Smooth muscle cell (in vitro differentiated cells): ENCODE results near the gene NFKBIL1. TPM values are rescaled to one million over a fixed set of nuclear protein-coding genes. Genes with fewer than 3 reads are reported as not detected.

Source experiments
- DNase-seq: peaks from one replicate; lab custom pipeline; 2025; ENCODE audit not compliant: unreplicated experiment; lab: John Stamatoyannopoulos, UW
- H2AFZ ChIP-seq: fragments of 200-600 bp; sonication (generic); 2 replicates; pipeline ENCODE4 v1.6.0; 2016; ENCODE audit warnings: antibody characterized with exemption, low read depth, mild to moderate bottlenecking
- H3F3A ChIP-seq: fragments of 200-600 bp; sonication (generic); 2 replicates; pipeline ENCODE4 v1.6.0; 2017; ENCODE audit warnings: antibody characterized with exemption, low read depth
- H3K27ac ChIP-seq: fragments of 200-600 bp; sonication (generic); 2 replicates; pipeline ENCODE4 v1.5.1; 2016; ENCODE audit warnings: low read depth, mild to moderate bottlenecking
- H3K27me3 ChIP-seq: fragments of 200-600 bp; sonication (generic); 2 replicates; pipeline ENCODE4 v1.6.1; 2016; ENCODE audit warnings: low read depth, mild to moderate bottlenecking
- H3K36me3 ChIP-seq: fragments of 200-600 bp; sonication (generic); 2 replicates; pipeline ENCODE4 v1.5.1; 2016; ENCODE audit warnings: low read depth
- H3K4me1 ChIP-seq: fragments of 200-600 bp; sonication (generic); 2 replicates; pipeline ENCODE4 v1.5.1; 2016; ENCODE audit warnings: low read depth
- H3K4me2 ChIP-seq: fragments of 200-600 bp; sonication (generic); 2 replicates; pipeline ENCODE4 v1.6.0; 2016; ENCODE audit warnings: mild to moderate bottlenecking
- H3K4me3 ChIP-seq: fragments of 200-600 bp; sonication (generic); 2 replicates; pipeline ENCODE4 v1.5.1; 2016; ENCODE audit warnings: mild to moderate bottlenecking
- H3K79me2 ChIP-seq: fragments of 200-600 bp; sonication (generic); 2 replicates; pipeline ENCODE4 v1.6.0; 2016; ENCODE audit warnings: low read depth, mild to moderate bottlenecking
- H3K9ac ChIP-seq: fragments of 200-600 bp; sonication (generic); 2 replicates; pipeline ENCODE4 v1.6.0; 2016; ENCODE audit warnings: low read depth
- H3K9me3 ChIP-seq: fragments of 200-600 bp; sonication (generic); replicated peaks from 2 replicates; pipeline ENCODE4 v1.5.1; 2016; ENCODE audit warnings: low read depth
- H4K20me1 ChIP-seq: fragments of 200-600 bp; sonication (generic); 2 replicates; pipeline ENCODE4 v1.6.0; 2016; ENCODE audit warnings: low read depth
- WGBS: methylation state at CpG from one replicate; pipeline ENCODE4 v1.1.7; 2016; ENCODE audit warnings: low lambda C conversion rate; 5-methylcytosine and 5-hydroxymethylcytosine counted together
- polyA plus RNA-seq: library from polyadenylated mRNA; unstranded; fragments of >200 nt; fragmentation: Nextera tagmentation; extraction: Ambion mirVana; gene quantifications from 2 replicates; pipeline ENCODE4 v1.2.1, GENCODE V29; 2016
- total RNA-seq: library from RNA; depleted of rRNA; stranded (reverse); fragments of >200 nt; gene quantifications from 2 replicates; pipeline ENCODE4 v1.2.3, GENCODE V29; 2014
- TF ChIP-seq, protein P1 (sequence below): fragments of 200-600 bp; sonication (generic); IDR thresholded peaks from 2 replicates; pipeline ENCODE4 v1.5.1; 2017; ENCODE audit warnings: borderline replicate concordance, mild to moderate bottlenecking, antibody characterized with exemption; ENCODE audit not compliant: insufficient read depth, poor library complexity, severe bottlenecking

The NFKBIL1 gene
- total and polyA plus RNA-seq, 2 experiments from 2014 or later: 8.1 to 23.5 TPM

DNA sequence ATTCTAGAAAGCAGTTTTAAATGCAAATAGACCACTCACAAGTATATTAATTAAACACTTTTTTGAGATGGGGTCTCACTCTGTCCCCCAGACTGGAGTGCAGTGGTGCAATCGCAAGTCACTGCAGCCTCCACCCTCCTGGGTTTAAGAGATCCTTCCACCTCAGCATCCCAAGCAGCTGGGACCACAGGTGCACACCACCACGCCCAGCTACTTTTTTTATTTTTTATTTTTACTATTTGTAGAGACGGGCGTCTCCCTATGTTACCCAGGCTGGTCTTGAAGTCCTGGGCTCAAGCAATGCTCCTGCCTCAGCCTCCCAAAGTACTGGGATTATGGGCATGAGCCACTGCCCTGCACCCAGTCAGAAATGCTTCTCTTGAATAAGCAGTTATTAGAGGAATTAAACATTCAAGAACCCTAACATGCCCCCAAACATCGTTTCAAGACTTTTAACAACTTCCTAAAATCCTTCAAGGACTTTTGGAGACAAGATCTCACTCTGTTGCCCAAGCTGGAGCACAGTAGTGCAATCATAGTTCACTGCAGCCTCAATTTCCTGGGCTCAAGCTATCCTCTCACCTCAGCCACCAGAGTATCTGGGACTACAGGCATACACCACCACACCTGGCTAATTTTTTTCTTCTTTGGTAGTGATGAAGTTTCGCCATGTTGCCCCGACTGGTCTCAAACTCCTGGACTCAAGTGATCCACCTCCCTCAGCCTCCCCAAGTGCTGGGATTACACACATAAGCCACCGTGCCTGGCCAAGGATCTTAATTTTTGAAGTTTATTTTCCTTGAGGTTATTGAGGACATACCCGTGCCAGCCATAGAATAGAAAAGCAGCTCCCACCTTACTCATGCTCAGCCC lies 15.4 kb upstream of the NFKBIL1 start:
- TF ChIP-seq, protein P1, sequence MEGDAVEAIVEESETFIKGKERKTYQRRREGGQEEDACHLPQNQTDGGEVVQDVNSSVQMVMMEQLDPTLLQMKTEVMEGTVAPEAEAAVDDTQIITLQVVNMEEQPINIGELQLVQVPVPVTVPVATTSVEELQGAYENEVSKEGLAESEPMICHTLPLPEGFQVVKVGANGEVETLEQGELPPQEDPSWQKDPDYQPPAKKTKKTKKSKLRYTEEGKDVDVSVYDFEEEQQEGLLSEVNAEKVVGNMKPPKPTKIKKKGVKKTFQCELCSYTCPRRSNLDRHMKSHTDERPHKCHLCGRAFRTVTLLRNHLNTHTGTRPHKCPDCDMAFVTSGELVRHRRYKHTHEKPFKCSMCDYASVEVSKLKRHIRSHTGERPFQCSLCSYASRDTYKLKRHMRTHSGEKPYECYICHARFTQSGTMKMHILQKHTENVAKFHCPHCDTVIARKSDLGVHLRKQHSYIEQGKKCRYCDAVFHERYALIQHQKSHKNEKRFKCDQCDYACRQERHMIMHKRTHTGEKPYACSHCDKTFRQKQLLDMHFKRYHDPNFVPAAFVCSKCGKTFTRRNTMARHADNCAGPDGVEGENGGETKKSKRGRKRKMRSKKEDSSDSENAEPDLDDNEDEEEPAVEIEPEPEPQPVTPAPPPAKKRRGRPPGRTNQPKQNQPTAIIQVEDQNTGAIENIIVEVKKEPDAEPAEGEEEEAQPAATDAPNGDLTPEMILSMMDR: no peak
- peaks cover 18% of the 10 kb centered on the region for H3K79me2 ChIP-seq
- no peak overlapping the region for H3K9ac ChIP-seq
- peaks cover 32% of the 10 kb centered on the region for H3F3A ChIP-seq
- H3K27ac ChIP-seq: no peak overlapping the region
- no peaks in the 10 kb centered on the region for H3K4me1 ChIP-seq
- H3K36me3 ChIP-seq: peaks cover 27% of the 10 kb centered on the region
- H4K20me1 ChIP-seq: peaks cover 77% of the 10 kb centered on the region
- no peaks in the 10 kb centered on the region for H3K9me3 ChIP-seq
- no peak for DNase-seq
- no peak overlapping the region for H3K4me3 ChIP-seq
- no peak overlapping the region for H2AFZ ChIP-seq
- no peaks in the 10 kb centered on the region for H3K27me3 ChIP-seq
- no peak overlapping the region for H3K4me2 ChIP-seq
- WGBS: 85% methylated on average over 9 of the region's 9 CpGs

DNA sequence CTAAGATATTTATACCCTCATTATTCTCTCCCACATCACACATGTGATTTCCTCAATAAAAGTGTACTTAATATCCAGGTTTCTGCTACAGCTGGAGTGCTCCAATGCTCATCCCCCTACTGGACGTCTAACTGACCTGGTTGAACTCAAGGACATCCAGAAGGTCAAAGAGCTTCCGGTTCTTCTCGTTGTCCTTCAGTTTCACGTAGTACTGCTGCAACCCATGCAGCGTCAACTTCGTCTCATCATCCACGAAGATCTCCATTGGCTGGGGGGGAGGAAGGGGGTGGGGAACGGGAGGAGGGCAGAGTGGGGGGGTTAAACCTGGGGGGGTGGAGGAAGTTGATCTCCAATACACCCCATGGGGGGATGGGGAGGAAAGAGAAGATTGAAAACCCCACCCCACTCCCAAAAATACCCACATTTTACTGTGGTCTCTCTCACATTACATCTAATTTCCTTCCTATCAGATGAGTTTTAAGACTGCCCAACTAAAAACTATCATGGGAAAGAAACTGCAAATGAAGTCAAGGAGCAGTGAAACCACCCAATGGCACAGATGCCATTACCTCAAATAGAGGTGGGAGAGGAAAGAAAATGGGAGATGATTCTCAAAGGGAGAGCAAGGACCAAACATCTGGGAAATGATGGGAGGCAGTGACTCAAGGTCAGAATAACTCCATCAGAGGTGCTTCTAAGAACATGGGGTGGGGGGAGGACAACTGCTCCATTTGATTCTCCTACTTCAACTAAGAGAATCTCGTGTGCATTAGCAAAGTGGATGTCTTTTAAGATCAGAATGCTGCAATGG lies 14.6 kb upstream of the NFKBIL1 start:
- Histone ChIP-seq H3K4me3 (no peak overlapping the region), H3K79me2 (peaks cover 26% of the 10 kb centered on the region), H3F3A (peaks cover 32% of the 10 kb centered on the region), H3K9me3 (no peaks in the 10 kb centered on the region), H3K27me3 (no peaks in the 10 kb centered on the region), H3K27ac (no peak overlapping the region), H3K9ac (no peak overlapping the region), H4K20me1 (peaks cover 86% of the 10 kb centered on the region), H3K36me3 (peaks cover 27% of the 10 kb centered on the region), H3K4me1 (no peaks in the 10 kb centered on the region), H2AFZ (no peak overlapping the region), H3K4me2 (no peak overlapping the region)
- 90% methylated on average over 9 of the region's 9 CpGs for WGBS
- TF ChIP-seq, protein P1: no peak
- no peak for DNase-seq

DNA sequence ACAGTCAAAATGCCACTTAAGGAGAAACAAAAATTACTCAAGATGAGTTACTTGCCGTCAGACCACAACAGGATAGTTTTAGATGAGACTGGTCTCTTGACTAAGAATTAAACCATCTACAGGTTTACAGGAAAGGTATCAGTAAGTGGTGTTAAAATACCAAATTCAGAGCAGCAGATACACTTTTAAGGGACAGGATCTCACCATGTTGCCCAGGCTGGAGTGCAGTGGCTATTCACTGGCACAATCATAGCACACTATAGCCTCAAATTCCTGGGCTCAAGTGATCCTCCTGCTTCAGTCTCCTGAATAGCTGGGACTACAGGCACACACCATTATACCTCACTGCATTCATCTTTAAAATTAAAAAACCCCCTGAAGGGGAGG lies 14.0 kb upstream of the NFKBIL1 start:
- H3K9me3 ChIP-seq: no peaks in the 10 kb centered on the region
- WGBS: 95% methylated on average over 1 of the region's 1 CpG
- no peak overlapping the region for H3K27ac ChIP-seq
- no peak overlapping the region for H2AFZ ChIP-seq
- TF ChIP-seq, protein P1: no peak
- no peaks in the 10 kb centered on the region for H3K27me3 ChIP-seq
- H3K4me3 ChIP-seq: no peak overlapping the region
- H3K4me2 ChIP-seq: no peak overlapping the region
- H3F3A ChIP-seq: peaks cover 32% of the 10 kb centered on the region
- peaks cover 32% of the 10 kb centered on the region for H3K79me2 ChIP-seq
- peaks cover 27% of the 10 kb centered on the region for H3K36me3 ChIP-seq
- H3K9ac ChIP-seq: no peak overlapping the region
- peaks cover 92% of the 10 kb centered on the region for H4K20me1 ChIP-seq
- H3K4me1 ChIP-seq: no peaks in the 10 kb centered on the region
- DNase-seq: no peak
